Measurements from ENCODE around the gene PIAS4. TPM values are rescaled to one million over a fixed set of nuclear protein-coding genes. Genes with fewer than 3 reads are reported as not detected.
A peak's percentile ranks its signal among the peaks of the same experiment; 100 is the strongest.

The PIAS4 gene
- total RNA-seq, 1 experiment from 2014 or later: 31.5 TPM

- no peak for DNase-seq (ENCODE audit: low read depth)
Measured at GRCh38 chr19:4042731-4043082, 35.2 kb downstream of the PIAS4 start.

- no peak for DNase-seq (ENCODE audit: low read depth)
Measured at GRCh38 chr19:4043401-4043800, 35.9 kb downstream of the PIAS4 start.

- DNase-seq (ENCODE audit: low read depth): no peak
Measured at GRCh38 chr19:4043966-4044715, 36.6 kb downstream of the PIAS4 start.

GRCh38 chr19:4044990-4045465, 37.5 kb downstream of the PIAS4 start:
- DNase-seq (ENCODE audit: low read depth): no peak

GRCh38 chr19:4045597-4046361, 38.2 kb downstream of the PIAS4 start:
- DNase-seq (ENCODE audit: low read depth): no peak

- no peak for DNase-seq (ENCODE audit: low read depth)
Measured at GRCh38 chr19:4046362-4046691, 38.8 kb downstream of the PIAS4 start.

- DNase-seq (ENCODE audit: low read depth): no peak
Measured at GRCh38 chr19:4046946-4047683, 39.6 kb downstream of the PIAS4 start.

- DNase-seq (ENCODE audit: low read depth): no peak
Measured at GRCh38 chr19:4049432-4049831, 41.9 kb downstream of the PIAS4 start.

GRCh38 chr19:4051175-4052101, 43.9 kb downstream of the PIAS4 start:
- DNase-seq (ENCODE audit: low read depth): peak; percentile 87

- DNase-seq (ENCODE audit: low read depth): peak; percentile 85
Measured at GRCh38 chr19:4052114-4052992, 44.8 kb downstream of the PIAS4 start.

GRCh38 chr19:4052993-4053422, 45.5 kb downstream of the PIAS4 start:
- peak; percentile 42 for DNase-seq (ENCODE audit: low read depth)

- no peak for DNase-seq (ENCODE audit: low read depth)
Measured at GRCh38 chr19:4053423-4054324, 46.1 kb downstream of the PIAS4 start.

GRCh38 chr19:4054441-4055208, 47.1 kb downstream of the PIAS4 start:
- no peak for DNase-seq (ENCODE audit: low read depth)

- DNase-seq (ENCODE audit: low read depth): no peak
Measured at GRCh38 chr19:4055209-4055552, 47.6 kb downstream of the PIAS4 start.

- peak; percentile 93 for DNase-seq (ENCODE audit: low read depth)
Measured at GRCh38 chr19:4057931-4058692, 50.6 kb downstream of the PIAS4 start.

- no peak for DNase-seq (ENCODE audit: low read depth)
Measured at GRCh38 chr19:4058693-4059452, 51.3 kb downstream of the PIAS4 start.

- no peak for DNase-seq (ENCODE audit: low read depth)
Measured at GRCh38 chr19:4059453-4059871, 51.9 kb downstream of the PIAS4 start.
